K562 treated with DMSO at 1 percent for 48 hours (cell line): ENCODE measurements around the gene PLA2G4D. TPM values are rescaled to one million over a fixed set of nuclear protein-coding genes. Genes with fewer than 3 reads are reported as not detected.

Source experiments
- total RNA-seq: library from RNA; unstranded; fragments of 300-600 nt; gene quantifications from 2 replicates; pipeline ENCODE4 v1.2.3, GENCODE V29; 2022; ENCODE audit warnings: low replicate concordance; ENCODE audit errors: extremely low read depth

PLA2G4D gene
- total RNA-seq: not detected in 2 replicates

GRCh38 chr15:42094512-42094963, at the start of gene PLA2G4D:
TSS of gene PLA2G4D (minus strand) at chr15:42094562. CDS start at chr15:42094459, 103 bp downstream.

GRCh38 chr15:42020713-42021273, 73.6 kb downstream of the PLA2G4D start, which contains the start of gene PLA2G4E:
TSS of gene PLA2G4E (minus strand) at chr15:42021042. CDS start at chr15:42021030, 12 bp downstream.

Other genes with a start within 250 kb of the PLA2G4D start
- not detected in 2 replicates for gene SPTBN5, start 200.5 kb downstream of the PLA2G4D start, total RNA-seq
- gene EHD4, start 122.0 kb downstream of the PLA2G4D start, total RNA-seq: not detected in 2 replicates
- gene PLA2G4E, start 73.5 kb downstream of the PLA2G4D start, total RNA-seq: not detected in 2 replicates
- gene PLA2G4F, start 62.1 kb upstream of the PLA2G4D start, total RNA-seq: not detected in 2 replicates
- not detected in 2 replicates for gene VPS39, start 113.7 kb upstream of the PLA2G4D start, total RNA-seq
- not detected in 2 replicates for gene GANC, start 178.6 kb upstream of the PLA2G4D start, total RNA-seq
- not detected in 2 replicates for gene TMEM87A, start 178.9 kb upstream of the PLA2G4D start, total RNA-seq